ENCODE data around the gene ALS2. TPM values are rescaled to one million over a fixed set of nuclear protein-coding genes. Genes with fewer than 3 reads are reported as not detected.
A peak's percentile ranks its signal among the peaks of the same experiment; 100 is the strongest.

ALS2 gene
- total RNA-seq, 1 experiment from 2014 or later, result 28.1 TPM

GRCh38 chr2:201827621-201828020 lies 46.9 kb upstream of the ALS2 start:
- intact Hi-C loops (cut with micrococcal nuclease), result no loop called here
- Histone ChIP-seq H3K4me2 (ENCODE audit: low read length) (peak overlapping the region; percentile 19; the same call in 1 of the 2 replicates), H3K27me3 (ENCODE audit: insufficient read depth, low read length) (no peaks in the 10 kb centered on the region), H3K4me3 (replicated peaks in 1 of 2; ENCODE audit: low read depth in 1 of 2, low read length in 2 of 2) (no peak overlapping the region), H3K27ac (ENCODE audit: low read depth, low read length) (no peak overlapping the region), H3K9me3 (ENCODE audit: control insufficient read depth in 1 of 2, insufficient read depth in 1 of 2, low read depth in 1 of 2, low read length in 2 of 2) (no peaks in the 10 kb centered on the region), H3K4me1 (ENCODE audit: control insufficient read depth in 1 of 2, insufficient read depth in 2 of 2, low read length in 2 of 2) (peaks cover 0 to 5% of the 10 kb centered on the region in 2 experiments; a peak in 1 of 4 replicates), H3K79me2 (ENCODE audit: insufficient read depth, low read length) (no peaks in the 10 kb centered on the region), H3K36me3 (ENCODE audit: control insufficient read depth in 1 of 2, insufficient read depth in 2 of 2, low read length in 2 of 2) (no peaks in the 10 kb centered on the region), H2AFZ (ENCODE audit: low read depth, low read length, poor library complexity, severe bottlenecking) (no peak overlapping the region), H3K9me2 (ENCODE audit: insufficient read depth) (no peaks in the 10 kb centered on the region; the same call in 1 of the 2 replicates), H4K20me1 (ENCODE audit: insufficient read depth) (no peaks in the 10 kb centered on the region), H3K9ac (ENCODE audit: low read length) (no peak overlapping the region)
- no peak for TF ChIP-seq POLR2AphosphoS5 (IDR thresholded peaks at IDR 0.05; ENCODE audit: low read depth, low read length)
- TF ChIP-seq CBX3 (IDR thresholded peaks at IDR 0.05; ENCODE audit: low read depth), result 0 out of 2 replicates have a peak, but pooled peaks have one; percentile 24
- TF ChIP-seq JUND (IDR thresholded peaks at IDR 0.05), result 0 out of 2 replicates have a peak, but pooled peaks have one; percentile 21
- no peak for TF ChIP-seq YY1 (IDR thresholded peaks at IDR 0.05; ENCODE audit: extremely low read depth, insufficient replicate concordance, low read depth, low read length)
- no peak for TF ChIP-seq REST (IDR thresholded peaks at IDR 0.05; ENCODE audit: low read depth)
- no peak for TF ChIP-seq EGR1 (IDR thresholded peaks at IDR 0.05; ENCODE audit: low read depth)
- TF ChIP-seq FOSL1 (IDR thresholded peaks at IDR 0.05; ENCODE audit: low read depth), result peak; percentile 6; the same call in 1 of the 2 replicates
- peak; percentile 38 for TF ChIP-seq SP1 (IDR thresholded peaks at IDR 0.05; ENCODE audit: low read depth)
- no peak for TF ChIP-seq EZH2 (IDR thresholded peaks at IDR 0.05)
- TF ChIP-seq ZBTB33 (IDR thresholded peaks at IDR 0.05; ENCODE audit: extremely low read depth, insufficient replicate concordance, low read length), result no peak
- TF ChIP-seq SRF (IDR thresholded peaks at IDR 0.05; ENCODE audit: low read depth), result no peak
- no peak for TF ChIP-seq EZH2phosphoT487 (IDR thresholded peaks at IDR 0.05; ENCODE audit: borderline replicate concordance)
- TF ChIP-seq POLR2A (IDR thresholded peaks at IDR 0.05; ENCODE audit: borderline replicate concordance, extremely low read depth, insufficient read depth, insufficient read length), result no peak
- TF ChIP-seq, protein P1, sequence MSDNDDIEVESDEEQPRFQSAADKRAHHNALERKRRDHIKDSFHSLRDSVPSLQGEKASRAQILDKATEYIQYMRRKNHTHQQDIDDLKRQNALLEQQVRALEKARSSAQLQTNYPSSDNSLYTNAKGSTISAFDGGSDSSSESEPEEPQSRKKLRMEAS (IDR thresholded peaks at IDR 0.05), result peak; percentile 24; the same call in 1 of the 2 replicates
- no TSS peak for BruUV-seq (replicated peaks)
- CTCF ChIA-PET, result no interaction called here
- RAD21 ChIA-PET (ENCODE audit: low non-redundant PET in 1 of 2, low total read pairs in 2 of 2, uncharacterized antibody in 2 of 2, unreplicated experiment in 2 of 2), result no interaction called here
- POLR2A ChIA-PET, result no interaction called here
- ATAC-seq (peak; percentile 47), DNase-seq (ENCODE audit: low read depth, low spot score) (peak; percentile 19)
